HG02571 (cell line): ENCODE results near the gene DNAH14.
"Not testable (repeated sequence)": the region's sequence is repeated elsewhere in the genome, so short reads cannot be mapped to it uniquely, and the experiment has no call there.

Experiments used
- ATAC-seq: cut with Tn5 transposase; IDR thresholded peaks from one replicate; pipeline ENCODE4 v1.9.1; 2021; ENCODE audit warnings: mild to moderate bottlenecking, moderate library complexity; ENCODE audit not compliant: unreplicated experiment

DNAH14 gene

DNA sequence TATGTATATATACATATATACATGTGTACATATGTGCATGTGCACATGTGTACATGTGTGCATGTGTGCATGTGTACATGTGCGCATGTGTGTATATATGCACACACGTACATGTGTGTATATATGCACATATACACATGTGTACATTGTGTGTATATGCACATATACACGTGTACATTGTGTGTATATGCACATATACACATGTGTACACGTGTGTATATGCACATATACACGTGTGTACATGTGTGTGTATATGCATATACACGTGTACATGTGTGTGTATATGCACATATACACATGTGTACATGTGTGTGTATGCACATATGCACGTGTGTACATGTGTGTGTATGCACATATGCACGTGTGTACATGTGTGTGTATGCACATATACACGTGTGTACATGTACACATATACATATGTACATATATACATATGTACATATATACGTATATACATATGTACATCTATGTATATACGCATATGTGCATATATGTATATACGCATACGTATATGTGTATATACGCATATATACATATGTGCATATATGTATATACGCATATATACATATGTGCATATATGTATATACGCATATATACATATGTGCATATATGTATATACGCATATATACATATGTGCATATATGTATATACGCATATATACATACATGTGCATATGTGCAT lies 405.8 kb downstream of the DNAH14 start:
- ATAC-seq: not testable (repeated sequence)

- ATAC-seq: no peak
Observed at GRCh38 chr1:225338545-225338944, 409.1 kb downstream of the DNAH14 start.

GRCh38 chr1:225341642-225342041 lies 412.2 kb downstream of the DNAH14 start:
- no peak for ATAC-seq

DNA sequence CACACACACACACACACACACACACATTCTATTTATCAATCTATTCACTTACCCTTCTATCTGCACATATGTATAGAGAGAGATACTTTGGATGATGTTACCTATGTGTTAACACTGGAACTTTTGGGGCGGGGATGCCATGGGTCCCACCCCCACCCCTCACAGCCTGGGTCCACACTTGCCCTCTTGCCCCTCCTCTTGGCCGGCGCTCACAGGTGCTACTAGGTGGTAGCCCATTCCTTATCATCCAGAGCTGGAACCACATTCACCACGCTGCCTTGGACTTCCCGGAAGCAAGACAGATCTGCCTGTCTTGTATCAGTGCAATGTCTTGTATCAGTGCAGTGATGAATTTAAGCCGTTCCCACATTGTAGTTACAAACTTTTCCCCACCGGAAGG lies 413.2 kb downstream of the DNAH14 start:
- no peak for ATAC-seq

- ATAC-seq: no peak
Observed at GRCh38 chr1:225343618-225344017, 414.1 kb downstream of the DNAH14 start.

DNA sequence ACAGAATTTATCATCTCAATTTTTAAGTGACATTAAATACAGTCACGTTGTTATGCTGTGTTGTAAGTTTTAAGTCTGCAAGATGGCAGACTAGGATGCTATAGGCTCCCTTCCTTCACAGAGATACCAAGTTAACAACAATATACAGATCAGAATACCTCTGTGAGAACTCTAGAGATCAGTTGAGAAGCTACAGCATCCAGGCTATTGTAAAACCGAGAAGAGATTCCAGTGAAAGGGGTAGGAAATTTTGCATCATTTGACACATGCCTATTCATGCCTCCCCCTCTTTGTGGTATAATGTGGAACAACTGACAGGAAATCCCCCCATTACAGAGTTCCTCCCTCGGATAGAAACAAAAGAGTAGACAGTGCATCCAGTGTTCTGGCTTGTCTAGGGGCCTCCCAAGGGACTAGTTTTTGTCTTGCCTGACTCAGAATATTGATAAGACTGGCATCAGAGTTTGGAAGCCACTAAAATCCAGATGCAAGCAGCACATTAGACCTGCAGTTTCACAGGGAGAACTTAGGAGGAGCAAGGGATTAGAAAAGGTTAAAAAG lies 417.7 kb downstream of the DNAH14 start:
- ATAC-seq: no peak

GRCh38 chr1:225348400-225348799 lies 418.9 kb downstream of the DNAH14 start:
- ATAC-seq: no peak

GRCh38 chr1:225349826-225350225 lies 420.4 kb downstream of the DNAH14 start:
- ATAC-seq: no peak

GRCh38 chr1:225350872-225351271 lies 421.4 kb downstream of the DNAH14 start:
- no peak for ATAC-seq

DNA sequence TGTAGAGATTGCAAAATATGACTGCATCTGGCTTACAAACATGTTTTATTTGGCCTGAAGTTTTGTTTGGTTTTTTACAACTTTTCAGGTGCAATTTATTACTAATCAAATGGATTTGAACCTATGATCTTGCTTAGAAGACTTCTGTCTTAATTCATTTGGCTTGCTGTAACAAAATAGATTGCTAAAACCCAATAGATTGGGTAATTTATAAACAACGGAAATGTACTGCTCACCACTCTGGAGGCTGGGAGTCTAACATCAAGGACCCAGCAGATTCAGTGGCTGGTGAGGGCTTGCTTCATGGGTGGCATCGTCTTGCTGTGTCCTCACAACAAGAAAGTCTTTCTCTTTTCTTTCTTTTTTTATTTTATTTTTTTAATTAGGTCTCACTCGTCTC lies 425.4 kb downstream of the DNAH14 start:
- no peak for ATAC-seq

- no peak for ATAC-seq
Observed at GRCh38 chr1:225355863-225356262, 426.4 kb downstream of the DNAH14 start.

DNA sequence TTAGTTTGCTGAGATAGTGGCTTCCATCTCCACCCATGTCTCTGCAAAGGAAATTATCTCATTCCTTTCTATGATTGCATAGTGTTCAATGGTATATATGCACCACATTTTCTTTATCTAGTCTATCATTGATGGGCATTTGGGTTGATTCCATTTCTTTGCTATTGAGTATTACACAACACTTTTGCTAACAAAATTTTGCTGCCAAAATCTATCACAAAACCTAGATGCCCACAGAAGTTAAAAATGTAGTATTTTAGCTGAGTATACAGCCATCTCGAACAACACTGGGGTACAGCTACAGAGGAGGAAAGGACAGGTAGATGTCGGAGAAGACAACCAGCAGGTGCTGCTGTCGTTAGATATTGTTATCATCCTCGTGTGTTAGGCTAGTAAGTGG lies 430.6 kb downstream of the DNAH14 start:
- ATAC-seq: no peak

- ATAC-seq: no peak
Observed at GRCh38 chr1:225361176-225361575, 431.7 kb downstream of the DNAH14 start.

GRCh38 chr1:225362805-225363204 lies 433.3 kb downstream of the DNAH14 start:
- no peak for ATAC-seq

DNA sequence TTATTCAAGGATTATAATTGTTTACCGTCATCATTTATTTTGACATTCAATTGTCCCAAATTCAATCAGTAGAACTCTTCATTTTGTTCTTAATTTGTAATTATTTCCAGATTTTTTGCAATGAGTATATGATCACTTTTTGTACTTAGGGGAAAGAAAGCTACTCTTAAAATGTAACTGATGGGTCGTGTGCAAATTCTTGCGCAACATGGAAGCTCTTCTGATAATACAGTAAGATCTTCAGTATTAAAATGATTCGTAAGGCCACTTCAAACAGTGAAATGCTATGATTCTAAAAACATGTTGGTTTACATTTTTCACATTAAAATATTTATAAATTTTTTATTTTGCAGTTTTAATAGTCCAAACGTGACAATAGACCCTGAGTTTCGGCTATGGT lies 435.0 kb downstream of the DNAH14 start:
- ATAC-seq: no peak

GRCh38 chr1:225366018-225366417 lies 436.5 kb downstream of the DNAH14 start:
- no peak for ATAC-seq

DNA sequence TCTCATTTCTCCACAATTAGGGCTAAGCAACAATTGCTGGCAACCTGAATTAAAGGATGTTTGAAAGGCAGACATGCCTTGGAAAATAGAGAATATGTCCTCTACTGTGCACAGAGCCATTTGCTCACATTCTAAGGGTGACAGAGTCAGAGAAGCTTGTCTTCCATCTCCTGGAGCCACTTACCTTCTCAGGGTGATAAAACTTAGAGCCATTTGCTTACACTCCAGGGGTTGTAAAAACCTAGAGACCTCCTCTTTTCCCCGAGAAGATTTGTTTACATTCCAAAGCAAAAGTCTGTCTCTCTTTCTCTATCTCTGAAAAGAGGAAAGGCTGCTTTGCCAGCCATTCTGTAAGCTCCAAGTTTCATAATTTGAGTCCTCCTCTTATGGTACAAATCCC lies 437.1 kb downstream of the DNAH14 start:
- no peak for ATAC-seq

DNA sequence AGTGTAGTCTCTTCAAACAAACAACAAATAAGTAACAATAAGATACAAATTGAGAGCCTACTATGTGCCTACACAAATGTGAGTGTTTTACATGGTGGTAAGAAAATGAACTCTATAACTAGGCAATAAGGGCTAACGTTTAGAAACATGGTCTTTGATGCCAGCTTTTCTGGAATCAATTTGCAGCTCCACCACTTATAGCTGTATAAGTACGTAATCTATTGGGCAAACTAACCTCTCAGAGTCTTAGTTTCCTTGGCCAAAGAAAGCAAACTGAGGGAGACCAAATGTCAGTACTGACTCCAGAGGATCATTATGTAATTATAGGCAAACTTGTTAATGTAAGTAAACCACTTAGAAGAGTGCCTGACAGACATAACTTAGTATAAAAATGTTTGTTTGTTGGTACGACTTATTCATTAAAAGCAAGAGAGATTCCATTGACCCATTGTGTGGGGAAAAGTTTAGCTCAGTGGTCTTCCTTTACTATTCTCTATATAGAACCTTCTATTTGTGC lies 438.6 kb downstream of the DNAH14 start:
- ATAC-seq: no peak

GRCh38 chr1:225371366-225372010 lies 442.0 kb downstream of the DNAH14 start:
- ATAC-seq: no peak

- ATAC-seq: no peak
Observed at GRCh38 chr1:225373155-225373554, 443.7 kb downstream of the DNAH14 start.

- no peak for ATAC-seq
Observed at GRCh38 chr1:225374996-225375395, 445.5 kb downstream of the DNAH14 start.

DNA sequence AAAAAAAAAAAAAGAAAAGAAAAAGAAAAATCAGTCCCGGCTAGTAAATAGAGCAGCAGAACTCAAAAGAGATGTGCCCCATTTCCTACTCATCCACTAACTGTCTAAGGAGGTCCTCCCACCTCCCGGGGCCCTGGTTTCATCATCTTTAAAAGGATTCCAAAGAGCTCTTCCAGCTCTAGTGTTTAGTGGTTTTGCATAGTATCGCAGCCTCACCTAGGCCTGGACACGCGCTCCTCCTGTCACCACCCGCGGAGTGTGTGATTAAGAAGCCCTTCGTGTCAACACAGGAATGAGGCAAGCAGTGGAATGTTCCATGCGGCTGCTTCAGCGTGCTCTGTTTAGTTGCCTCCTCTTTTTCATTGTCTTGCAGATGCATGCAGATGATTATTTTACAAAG lies 449.4 kb downstream of the DNAH14 start:
- ATAC-seq: no peak
